HUES64 (cell line): ENCODE measurements around the gene DTX3.

Experiments used
- H3K27ac ChIP-seq: 2 replicates; pipeline ENCODE4 v1.7.0; 2013; ENCODE audit warnings: low read depth, low read length, inconsistent platforms
- H3K27me3 ChIP-seq: 2 replicates; pipeline ENCODE4 v1.6.1; 2013; ENCODE audit warnings: mild to moderate bottlenecking, low read length; ENCODE audit not compliant: insufficient read depth
- H3K36me3 ChIP-seq: 2 replicates; pipeline ENCODE4 v1.6.1; 2013; ENCODE audit warnings: mild to moderate bottlenecking, low read length; ENCODE audit not compliant: insufficient read depth
- H3K4me1 ChIP-seq: 2 replicates; pipeline ENCODE4 v1.6.1; 2013; ENCODE audit warnings: mild to moderate bottlenecking, low read length, moderate library complexity; ENCODE audit not compliant: insufficient read depth
- H3K4me3 ChIP-seq: 2 replicates; pipeline ENCODE4 v1.5.1; 2013; ENCODE audit warnings: mild to moderate bottlenecking, low read length, moderate library complexity
- H3K9ac ChIP-seq: 2 replicates; pipeline ENCODE4 v1.6.1; 2013; ENCODE audit warnings: mild to moderate bottlenecking, low read depth, low read length
- H3K9me3 ChIP-seq: 2 replicates; pipeline ENCODE4 v1.6.1; 2013; ENCODE audit warnings: low read depth, low read length; ENCODE audit not compliant: insufficient read depth
- WGBS: fragments of 150-250, 120-280 bp; methylation state at CpG from one replicate; pipeline ENCODE4 v1.1.7; 2013; ENCODE audit warnings: missing lambda C conversion rate; 5-methylcytosine and 5-hydroxymethylcytosine counted together

DTX3 gene

DNA sequence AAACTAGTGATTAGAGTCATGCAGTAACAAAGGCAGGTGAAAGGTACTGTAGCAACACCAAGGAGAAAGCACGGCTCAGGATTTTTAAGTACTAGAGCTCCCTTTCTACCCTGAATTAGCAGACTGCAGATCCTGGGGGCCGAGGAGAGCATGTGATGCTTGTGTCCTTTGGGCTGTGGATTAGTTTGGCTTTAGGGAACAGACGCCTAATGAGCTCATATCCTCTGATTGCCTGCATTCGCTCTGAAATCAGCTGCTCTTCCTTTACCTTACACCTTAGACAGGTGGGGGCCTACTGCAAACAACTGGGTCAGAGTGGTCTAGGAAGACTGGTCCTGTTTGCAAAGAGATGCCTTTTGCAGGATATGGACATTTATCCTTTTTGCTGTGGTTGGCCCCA is 11.4 kb upstream of the DTX3 start:
- peaks cover 25% of the 10 kb centered on the region for H3K36me3 ChIP-seq
- no peak overlapping the region for H3K27ac ChIP-seq
- WGBS: 95% methylated on average over 4 of the region's 4 CpGs
- peaks cover 2% of the 10 kb centered on the region for H3K27me3 ChIP-seq
- no peak overlapping the region for H3K9ac ChIP-seq
- no peaks in the 10 kb centered on the region for H3K9me3 ChIP-seq
- no peak overlapping the region for H3K4me3 ChIP-seq
- peaks cover 11% of the 10 kb centered on the region; the same call in 1 of the 2 replicates for H3K4me1 ChIP-seq

DNA sequence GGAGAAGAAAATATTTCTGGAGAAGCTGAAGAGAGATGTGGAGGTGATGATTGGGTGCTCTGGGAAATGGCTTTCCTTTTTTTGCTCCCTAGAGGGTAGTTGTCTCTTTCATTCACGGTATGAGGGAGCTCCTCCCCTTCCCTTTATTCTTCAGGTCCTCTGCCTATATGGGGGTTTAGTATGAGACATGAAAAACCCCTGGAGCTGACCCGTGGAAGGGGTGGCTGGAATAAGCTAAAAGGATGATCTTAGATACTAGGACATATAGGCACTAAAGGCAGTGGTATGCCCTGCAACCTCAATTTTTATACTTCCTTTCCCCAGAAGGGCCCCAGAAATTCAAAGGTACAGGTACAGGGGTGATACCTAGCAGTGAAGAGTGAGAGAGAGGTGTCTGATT is 4.2 kb upstream of the DTX3 start:
- Histone ChIP-seq H3K9me3 (no peaks in the 10 kb centered on the region), H3K4me3 (no peak overlapping the region), H3K4me1 (peaks cover 9% of the 10 kb centered on the region), H3K27ac (no peak overlapping the region), H3K27me3 (no peaks in the 10 kb centered on the region), H3K36me3 (peaks cover 55% of the 10 kb centered on the region), H3K9ac (no peak overlapping the region)
- WGBS: 100% methylated on average over 1 of the region's 2 CpGs

DNA sequence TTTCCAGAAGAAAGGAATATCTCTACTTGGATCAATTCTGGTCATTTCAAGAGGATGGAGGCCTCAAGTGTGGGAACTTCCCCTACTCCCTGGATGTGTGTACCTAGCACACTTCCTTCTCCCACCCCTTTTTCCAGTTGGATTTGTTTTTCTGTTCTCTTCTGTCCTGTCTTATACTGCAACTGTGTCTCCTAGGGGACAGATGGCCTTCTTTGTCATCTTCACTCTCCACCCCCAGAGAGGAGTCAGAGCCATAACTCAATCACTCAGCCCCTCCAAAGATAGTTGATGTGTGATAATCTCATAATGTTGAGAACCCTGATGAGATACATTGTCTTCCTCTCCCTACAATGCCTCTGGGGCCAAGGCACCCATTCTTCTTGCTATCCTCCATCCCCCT is 2.1 kb upstream of the DTX3 start:
- Histone ChIP-seq H3K4me3 (no peak overlapping the region), H3K27ac (no peak overlapping the region), H3K9ac (no peak overlapping the region), H3K36me3 (peaks cover 40% of the 10 kb centered on the region), H3K27me3 (no peaks in the 10 kb centered on the region), H3K9me3 (no peaks in the 10 kb centered on the region), H3K4me1 (peaks cover 14% of the 10 kb centered on the region)

DNA sequence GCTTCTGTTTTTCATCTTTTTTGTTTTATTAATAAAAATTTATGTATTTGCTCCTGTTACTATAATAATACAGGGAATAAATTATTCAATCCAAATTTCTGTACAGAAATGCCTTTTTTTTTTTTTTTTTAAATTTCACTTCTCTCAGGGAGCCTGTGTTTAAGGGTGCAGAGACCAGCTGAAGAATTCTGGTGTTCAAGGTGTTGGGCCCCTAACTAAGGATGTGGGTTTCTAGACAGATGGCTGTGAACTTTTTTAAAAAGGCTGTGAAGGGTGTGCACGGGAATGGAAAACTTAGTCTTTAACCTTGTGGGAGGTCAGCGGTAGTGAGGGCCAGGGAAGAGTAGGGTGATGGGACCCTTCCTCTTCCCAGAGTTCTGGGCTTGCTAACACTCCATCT is 1.3 kb upstream of the DTX3 start:
- WGBS: 68% methylated on average over 2 of the region's 2 CpGs
- Histone ChIP-seq H3K9me3 (no peaks in the 10 kb centered on the region), H3K27ac (peak overlapping the region; percentile 25; the same call in 1 of the 2 replicates), H3K9ac (no peak overlapping the region), H3K36me3 (peaks cover 46% of the 10 kb centered on the region), H3K27me3 (no peaks in the 10 kb centered on the region), H3K4me1 (peaks cover 14% of the 10 kb centered on the region), H3K4me3 (peak overlapping the region; percentile 76; the same call in 1 of the 2 replicates)

DNA sequence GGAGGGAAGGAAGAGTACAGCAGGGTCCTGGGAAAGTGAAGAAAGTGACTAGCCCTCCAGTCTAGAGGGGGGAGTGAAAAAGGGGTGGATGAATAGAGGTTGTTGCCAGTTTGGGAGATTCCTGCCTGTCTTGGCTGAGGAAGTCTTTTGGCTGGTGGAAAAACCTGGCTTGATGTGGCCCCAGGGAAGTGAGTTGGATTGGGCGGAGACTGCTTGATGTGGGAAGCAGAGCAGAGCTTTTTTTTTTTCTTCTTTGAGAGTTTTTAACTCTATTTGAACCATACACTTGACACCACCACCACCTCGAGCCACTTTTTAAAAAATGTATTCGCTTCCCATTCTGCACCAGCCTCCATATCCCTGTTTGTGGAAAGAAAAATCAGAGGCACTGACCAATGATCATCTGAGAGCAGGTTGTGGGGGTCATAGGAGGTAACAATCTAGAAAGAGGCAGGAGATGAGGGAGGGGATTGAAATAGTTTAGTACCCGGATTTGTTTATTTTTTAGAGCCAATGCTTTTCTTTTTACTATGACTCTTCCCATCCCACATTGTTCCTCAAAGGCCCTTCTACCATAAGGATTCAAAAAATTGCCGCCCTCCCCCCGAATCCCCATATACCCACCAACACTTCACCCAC is 690 bp upstream of the DTX3 start:
- Histone ChIP-seq H3K27me3 (no peaks in the 10 kb centered on the region), H3K9me3 (no peaks in the 10 kb centered on the region), H3K4me1 (peaks cover 19% of the 10 kb centered on the region), H3K27ac (peak overlapping the region; percentile 68), H3K36me3 (peaks cover 45% of the 10 kb centered on the region), H3K9ac (peak overlapping the region; percentile 80), H3K4me3 (peak overlapping the region; percentile 76)
- 20% methylated on average over 4 of the region's 6 CpGs for WGBS

DNA sequence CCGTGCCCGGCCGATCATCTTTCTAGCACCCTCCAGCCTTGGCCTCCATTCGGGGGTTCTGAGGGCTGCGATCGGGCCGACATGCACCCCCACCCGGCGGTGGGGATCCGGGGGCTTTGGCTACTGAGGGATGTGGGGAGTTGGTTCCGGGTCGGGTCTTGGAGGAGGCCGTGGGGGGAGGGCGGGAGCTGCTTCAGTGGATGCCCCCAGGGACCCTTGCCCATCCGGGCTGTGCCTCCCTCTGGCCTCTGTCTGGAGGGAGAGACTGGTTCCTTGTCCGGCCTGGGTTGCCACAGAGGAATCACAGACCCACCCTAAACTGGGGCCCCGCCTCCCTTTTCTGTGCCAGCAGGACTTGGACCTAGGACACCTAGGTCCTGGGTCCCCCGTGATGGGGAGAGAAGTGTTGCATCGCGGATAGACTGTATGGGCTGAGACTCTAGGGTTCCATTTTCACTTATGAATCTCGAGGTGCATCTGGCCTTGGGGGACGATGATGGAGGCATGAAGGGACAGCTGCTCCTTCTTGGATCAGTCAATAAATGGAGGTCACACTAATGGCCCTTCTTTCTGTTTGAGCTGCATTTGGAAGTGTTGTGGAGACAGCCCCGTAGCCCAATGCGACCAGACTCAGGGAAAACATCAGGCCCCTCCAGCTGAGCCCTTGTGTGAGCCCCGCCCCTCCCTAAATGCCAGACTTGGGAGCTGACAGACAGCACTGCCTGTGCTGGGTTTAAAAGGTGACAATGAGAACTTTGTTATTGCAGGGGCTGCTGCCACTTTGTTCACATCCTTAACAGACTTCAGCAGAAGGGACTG is 577 bp downstream of the DTX3 start:
- 4% methylated on average over 25 of the region's 25 CpGs for WGBS
- H3K27me3 ChIP-seq: no peaks in the 10 kb centered on the region
- peaks cover 35% of the 10 kb centered on the region for H3K36me3 ChIP-seq
- H3K9ac ChIP-seq: peak overlapping the region; percentile 70
- peak overlapping the region; percentile 76 for H3K4me3 ChIP-seq
- peaks cover 20% of the 10 kb centered on the region for H3K4me1 ChIP-seq
- H3K9me3 ChIP-seq: no peaks in the 10 kb centered on the region
- H3K27ac ChIP-seq: no peak overlapping the region

DNA sequence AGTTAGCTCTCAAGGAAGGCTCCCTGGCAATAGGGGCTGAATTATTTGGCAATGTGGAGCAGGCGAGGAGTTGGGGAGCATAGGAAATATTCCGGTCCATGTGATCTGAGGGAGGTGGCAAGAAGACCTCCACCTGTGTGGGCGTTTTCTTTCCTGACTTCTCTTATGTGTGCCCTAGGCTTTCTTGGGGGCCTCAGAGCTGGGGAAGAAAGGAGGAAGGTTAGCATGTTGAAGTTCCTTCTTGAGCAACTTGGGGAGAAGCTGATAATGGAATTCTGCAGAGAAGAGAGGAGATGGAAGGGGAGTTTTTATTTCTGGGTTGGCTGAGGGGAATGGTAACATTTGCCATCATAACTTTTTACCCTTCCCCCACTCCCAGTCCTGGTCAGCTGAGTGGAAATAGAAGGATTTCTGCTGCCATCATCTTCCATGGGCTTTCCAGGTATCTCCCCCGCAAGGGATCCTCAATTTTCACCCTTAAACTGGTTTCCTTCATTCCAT is 1.2 kb downstream of the DTX3 start:
- no peak overlapping the region for H3K9ac ChIP-seq
- 70% methylated on average over 4 of the region's 4 CpGs for WGBS
- peak overlapping the region; percentile 76 for H3K4me3 ChIP-seq

DNA sequence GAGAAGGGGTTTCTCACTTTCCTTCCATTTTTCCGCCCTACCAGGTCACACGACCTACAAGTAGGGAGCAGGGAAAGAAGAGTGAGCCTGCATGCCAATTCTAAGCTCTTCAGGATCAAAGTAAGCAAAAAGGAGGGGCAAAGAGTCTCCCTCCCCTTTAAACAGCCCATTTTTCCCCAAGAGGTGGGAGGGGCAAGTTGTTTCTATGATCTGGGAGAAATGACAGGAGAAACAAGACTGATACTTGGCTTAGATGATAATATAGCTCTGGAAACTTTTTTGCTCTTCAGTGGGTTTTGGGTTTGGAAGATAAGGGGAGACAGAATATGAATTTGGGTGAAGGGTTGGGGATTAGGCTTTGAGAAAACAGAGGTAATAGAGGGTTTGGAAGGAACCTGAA is 1.8 kb downstream of the DTX3 start:
- 93% methylated on average over 2 of the region's 2 CpGs for WGBS
- Histone ChIP-seq H3K4me1 (peaks cover 20% of the 10 kb centered on the region), H3K4me3 (no peak overlapping the region), H3K9ac (no peak overlapping the region), H3K36me3 (peaks cover 25% of the 10 kb centered on the region), H3K9me3 (no peaks in the 10 kb centered on the region), H3K27ac (no peak overlapping the region), H3K27me3 (peaks cover 8% of the 10 kb centered on the region)

More for the DNA sequence above, 1.2 kb downstream of the DTX3 start:
- peaks cover 20% of the 10 kb centered on the region for H3K4me1 ChIP-seq
- peaks cover 30% of the 10 kb centered on the region for H3K36me3 ChIP-seq
- H3K27me3 ChIP-seq: peaks cover 6% of the 10 kb centered on the region
- no peak overlapping the region for H3K27ac ChIP-seq
- no peaks in the 10 kb centered on the region for H3K9me3 ChIP-seq

DNA sequence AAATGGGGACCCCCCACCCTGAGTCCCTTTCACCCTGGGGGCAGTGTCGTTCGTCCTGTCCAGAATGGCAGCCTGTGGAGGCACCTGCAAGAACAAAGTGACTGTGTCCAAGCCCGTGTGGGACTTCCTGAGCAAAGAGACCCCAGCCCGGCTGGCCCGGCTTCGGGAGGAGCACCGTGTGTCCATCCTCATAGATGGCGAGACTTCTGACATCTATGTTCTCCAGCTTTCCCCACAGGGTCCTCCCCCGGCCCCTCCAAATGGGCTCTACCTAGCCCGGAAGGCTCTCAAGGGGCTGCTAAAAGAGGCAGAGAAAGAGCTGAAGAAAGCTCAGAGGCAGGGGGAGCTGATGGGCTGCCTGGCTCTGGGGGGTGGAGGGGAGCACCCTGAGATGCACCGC is 2.2 kb downstream of the DTX3 start:
- no peak overlapping the region for H3K4me3 ChIP-seq
- H3K4me1 ChIP-seq: peaks cover 20% of the 10 kb centered on the region
- WGBS: 92% methylated on average over 11 of the region's 11 CpGs
- H3K36me3 ChIP-seq: peaks cover 21% of the 10 kb centered on the region
- H3K9me3 ChIP-seq: no peaks in the 10 kb centered on the region
- H3K27ac ChIP-seq: no peak overlapping the region
- peaks cover 8% of the 10 kb centered on the region for H3K27me3 ChIP-seq
- H3K9ac ChIP-seq: no peak overlapping the region

DNA sequence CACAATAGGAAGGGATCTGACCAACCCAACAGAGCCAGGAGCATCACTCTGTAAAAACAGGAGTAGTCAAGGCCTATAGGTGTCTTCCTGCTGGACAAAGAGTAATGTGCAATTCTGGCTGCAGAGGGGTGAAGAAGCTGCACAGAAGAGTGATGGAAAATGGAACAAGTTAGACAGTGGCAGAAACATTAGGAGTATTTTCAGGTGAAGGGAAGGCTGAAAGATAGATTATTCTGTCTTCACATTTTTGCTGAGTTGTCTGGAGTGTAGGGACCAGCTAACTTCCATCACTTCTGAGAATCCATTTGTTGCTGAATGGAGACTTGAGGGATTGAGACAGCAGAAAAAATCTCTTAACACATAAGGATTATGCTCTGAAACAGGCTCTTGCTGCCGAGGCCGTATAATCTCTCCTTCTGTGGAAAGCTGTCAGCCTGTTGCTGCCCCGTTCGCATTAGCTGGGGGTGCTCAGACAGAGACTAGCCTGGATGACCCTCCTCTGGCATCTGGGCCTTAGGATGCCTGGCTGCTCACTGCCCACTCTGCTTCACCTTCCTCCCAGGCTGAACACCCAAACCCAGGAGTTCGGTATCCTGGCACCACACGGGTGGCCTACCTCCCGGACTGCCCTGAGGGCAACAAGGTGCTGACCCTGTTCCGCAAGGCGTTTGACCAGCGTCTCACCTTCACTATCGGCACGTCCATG is 3.5 kb downstream of the DTX3 start:
- Histone ChIP-seq H3K9me3 (no peaks in the 10 kb centered on the region), H3K4me1 (peaks cover 27% of the 10 kb centered on the region), H3K9ac (no peak overlapping the region), H3K27me3 (peaks cover 21% of the 10 kb centered on the region), H3K36me3 (peaks cover 13% of the 10 kb centered on the region), H3K27ac (no peak overlapping the region), H3K4me3 (no peak overlapping the region)
- 91% methylated on average over 12 of the region's 12 CpGs for WGBS
